Diencephalon (tissue), 1 donor: ENCODE results near the gene TMEM128. TPM values are rescaled to one million over a fixed set of nuclear protein-coding genes. Genes with fewer than 3 reads are reported as not detected.

Experiments used
- total RNA-seq: library from RNA; depleted of rRNA; stranded (reverse); fragments of >200 nt; gene quantifications from one replicate; pipeline ENCODE4 v1.2.3, GENCODE V29; 2014

The TMEM128 gene, protein sequence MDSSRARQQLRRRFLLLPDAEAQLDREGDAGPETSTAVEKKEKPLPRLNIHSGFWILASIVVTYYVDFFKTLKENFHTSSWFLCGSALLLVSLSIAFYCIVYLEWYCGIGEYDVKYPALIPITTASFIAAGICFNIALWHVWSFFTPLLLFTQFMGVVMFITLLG
- 45.9 TPM for total RNA-seq

GRCh38 chr4:4248029-4248884, at the start of gene TMEM128:
TMEM128 (minus strand) TSS chr4:4248223; CDS start chr4:4248202, 21 bp downstream.

DNA sequence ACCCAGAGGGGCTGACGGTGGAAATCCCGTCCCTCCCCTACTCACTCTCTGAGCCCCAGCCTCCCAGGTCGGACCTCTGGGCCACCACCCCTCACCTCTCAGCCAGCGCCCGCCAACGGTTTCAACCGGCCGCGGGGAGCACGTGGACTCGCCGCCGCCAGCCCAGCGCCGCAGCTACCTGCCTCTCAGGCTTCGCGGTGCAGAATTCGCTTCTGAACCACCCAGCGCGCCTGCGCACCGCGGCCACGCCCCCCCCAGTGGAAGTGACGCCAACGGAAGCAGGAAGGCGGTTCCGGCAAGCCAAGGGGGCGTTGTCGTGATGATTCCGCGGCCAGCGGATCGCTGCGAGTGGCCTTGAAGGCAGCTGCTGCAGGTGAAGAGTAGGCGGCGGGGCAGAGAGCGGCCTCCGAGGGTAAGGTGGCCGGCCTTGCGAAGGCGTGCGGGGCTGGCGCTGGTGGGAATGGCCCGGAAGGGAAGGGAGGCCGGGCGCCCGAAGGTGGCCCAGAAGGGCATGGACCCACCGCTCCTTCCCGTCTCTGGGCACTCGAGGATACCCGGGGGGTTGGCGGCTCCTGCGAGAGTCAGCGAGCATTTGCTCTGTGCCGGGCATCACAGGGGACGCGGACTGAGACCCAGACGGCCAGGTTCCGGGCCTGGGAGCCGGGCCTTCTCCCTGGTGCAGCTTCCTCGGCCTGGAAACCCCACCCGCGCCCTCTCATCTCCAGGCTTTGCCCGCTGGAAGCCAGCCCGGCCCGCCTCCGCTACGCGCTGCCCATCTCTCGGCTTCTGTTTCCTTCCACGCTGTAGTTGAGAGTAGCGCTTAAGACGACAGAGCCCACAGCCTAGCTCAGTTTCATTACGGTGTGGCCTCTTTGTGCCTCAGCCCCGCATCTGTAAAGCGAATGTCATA, 42.2 kb upstream of the TMEM128 start, which contains the start of the genes LYAR and ZBTB49:
Gene LYAR, minus strand, starts transcription at position 214 of the 910 bp plus-strand sequence. CDS start 6,412 bp downstream, outside the sequence.
Gene ZBTB49, plus strand, starts transcription at position 311 of the 910 bp plus-strand sequence. CDS start 9,695 bp downstream, outside the sequence.

DNA sequence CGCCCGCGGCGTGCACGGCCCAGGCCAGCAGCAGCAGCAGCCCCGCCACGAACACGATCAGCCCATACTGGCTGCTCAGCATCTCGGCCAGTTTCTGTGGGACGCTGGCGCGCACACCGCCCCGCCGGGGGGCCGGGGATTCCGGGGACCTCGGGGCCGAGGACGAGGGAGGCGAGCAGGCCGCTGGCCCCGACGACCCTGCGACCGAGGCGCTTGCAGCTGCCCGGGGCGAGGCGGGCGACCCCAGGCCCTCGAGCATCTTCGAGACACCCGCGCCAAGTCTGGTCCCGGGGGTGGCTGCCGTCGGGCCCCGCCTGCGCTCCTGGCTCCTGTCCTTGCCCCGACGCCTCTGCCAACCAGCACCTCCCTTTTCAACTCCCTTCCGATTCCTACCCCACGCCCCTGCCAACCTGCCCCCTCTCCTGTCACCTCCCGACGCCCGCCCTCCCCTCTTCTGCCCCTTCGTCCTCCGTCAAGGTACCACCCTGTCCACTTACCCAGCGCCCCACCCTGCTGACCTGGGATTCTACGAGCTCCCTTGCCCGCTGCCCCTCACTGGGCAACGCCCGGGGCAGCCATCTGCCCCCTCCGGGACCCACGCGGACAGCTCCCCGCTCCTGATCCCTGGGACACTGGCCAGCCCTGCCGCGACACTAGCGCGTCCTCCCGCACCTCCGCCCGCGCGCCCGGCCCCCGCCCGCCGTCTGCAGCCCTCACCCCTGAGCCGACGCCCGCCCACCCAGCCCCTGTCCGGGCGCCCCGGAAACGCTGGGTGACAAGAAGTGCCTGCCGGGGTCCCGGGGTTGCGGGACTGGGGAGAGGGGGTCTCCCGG, 21.2 kb downstream of the TMEM128 start, which contains the start of gene OTOP1:
Gene OTOP1, minus strand, starts transcription at position 324 of the 833 bp plus-strand sequence. Its CDS starts 65 bp downstream, at position 259.

Other genes with a start within 250 kb of the TMEM128 start
- not detected for gene OTOP1, start 21.3 kb downstream of the TMEM128 start, total RNA-seq
- 7.6 TPM for gene LYAR, start 41.9 kb upstream of the TMEM128 start, total RNA-seq
- 10.1 TPM for gene ZBTB49, start 42.0 kb upstream of the TMEM128 start, total RNA-seq
- gene NSG1, start 138.9 kb upstream of the TMEM128 start, total RNA-seq: 385 TPM